ENCODE measurements around the gene CAMKK2.

DNA sequence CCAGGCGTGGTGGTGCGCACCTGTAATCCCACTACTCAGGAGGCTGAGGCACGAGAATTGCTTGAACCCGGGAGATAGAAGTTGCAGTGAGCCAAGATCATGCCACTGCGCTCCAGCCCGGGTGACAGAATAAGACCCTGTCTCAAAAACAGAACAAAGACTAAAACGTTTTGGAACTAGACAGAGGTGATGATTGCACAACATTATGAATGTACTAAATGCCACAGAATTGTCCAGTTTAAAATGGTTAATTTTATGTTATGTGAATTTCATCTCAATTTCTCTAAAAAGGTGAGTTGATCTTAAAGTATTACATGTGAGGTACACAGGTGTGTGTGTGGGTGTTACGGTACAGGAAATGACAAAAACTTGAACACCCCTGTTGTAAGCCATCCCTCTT lies 70.1 kb downstream of the CAMKK2 start:
- no peak for TF ChIP-seq EP300 (conservative IDR thresholded peaks at IDR 0.05; ENCODE audit: poor library complexity, severe bottlenecking)
- TF ChIP-seq, protein P1, sequence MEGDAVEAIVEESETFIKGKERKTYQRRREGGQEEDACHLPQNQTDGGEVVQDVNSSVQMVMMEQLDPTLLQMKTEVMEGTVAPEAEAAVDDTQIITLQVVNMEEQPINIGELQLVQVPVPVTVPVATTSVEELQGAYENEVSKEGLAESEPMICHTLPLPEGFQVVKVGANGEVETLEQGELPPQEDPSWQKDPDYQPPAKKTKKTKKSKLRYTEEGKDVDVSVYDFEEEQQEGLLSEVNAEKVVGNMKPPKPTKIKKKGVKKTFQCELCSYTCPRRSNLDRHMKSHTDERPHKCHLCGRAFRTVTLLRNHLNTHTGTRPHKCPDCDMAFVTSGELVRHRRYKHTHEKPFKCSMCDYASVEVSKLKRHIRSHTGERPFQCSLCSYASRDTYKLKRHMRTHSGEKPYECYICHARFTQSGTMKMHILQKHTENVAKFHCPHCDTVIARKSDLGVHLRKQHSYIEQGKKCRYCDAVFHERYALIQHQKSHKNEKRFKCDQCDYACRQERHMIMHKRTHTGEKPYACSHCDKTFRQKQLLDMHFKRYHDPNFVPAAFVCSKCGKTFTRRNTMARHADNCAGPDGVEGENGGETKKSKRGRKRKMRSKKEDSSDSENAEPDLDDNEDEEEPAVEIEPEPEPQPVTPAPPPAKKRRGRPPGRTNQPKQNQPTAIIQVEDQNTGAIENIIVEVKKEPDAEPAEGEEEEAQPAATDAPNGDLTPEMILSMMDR (IDR thresholded peaks at IDR 0.05; ENCODE audit: poor library complexity, severe bottlenecking): no peak
- no peak for TF ChIP-seq MXI1 (conservative IDR thresholded peaks at IDR 0.05; ENCODE audit: poor library complexity, severe bottlenecking)
- no peak for TF ChIP-seq SMC3 (conservative IDR thresholded peaks at IDR 0.05; ENCODE audit: poor library complexity)
